NB4 (cell line): Measurements from ENCODE around the gene S100A9.
"Not testable (repeated sequence)": the region's sequence is repeated elsewhere in the genome, so short reads cannot be mapped to it uniquely, and the experiment has no call there.

Experiments
- CTCF ChIP-seq: IDR thresholded peaks from one replicate; pipeline ENCODE4 v1.5.1; 2012; ENCODE audit warnings: low read depth, low read length
- POLR2A ChIP-seq: IDR thresholded peaks from 2 replicates; pipeline ENCODE4 v1.6.1; 2011; ENCODE audit warnings: mild to moderate bottlenecking; ENCODE audit not compliant: insufficient read length; ENCODE audit errors: extremely low read depth

GRCh38 chr1:153347049-153347448, 10.6 kb upstream of the S100A9 start:
- TF ChIP-seq CTCF, POLR2A: not testable (repeated sequence)
